HG02678 (cell line): ENCODE results near the gene CCDC51.
"Not testable (repeated sequence)": the region's sequence is repeated elsewhere in the genome, so short reads cannot be mapped to it uniquely, and the experiment has no call there.

Experiments
- ATAC-seq: cut with Tn5 transposase; IDR thresholded peaks from one replicate; pipeline ENCODE4 v1.9.1; 2021; ENCODE audit warnings: mild to moderate bottlenecking, moderate library complexity; ENCODE audit not compliant: unreplicated experiment

CCDC51 gene

DNA sequence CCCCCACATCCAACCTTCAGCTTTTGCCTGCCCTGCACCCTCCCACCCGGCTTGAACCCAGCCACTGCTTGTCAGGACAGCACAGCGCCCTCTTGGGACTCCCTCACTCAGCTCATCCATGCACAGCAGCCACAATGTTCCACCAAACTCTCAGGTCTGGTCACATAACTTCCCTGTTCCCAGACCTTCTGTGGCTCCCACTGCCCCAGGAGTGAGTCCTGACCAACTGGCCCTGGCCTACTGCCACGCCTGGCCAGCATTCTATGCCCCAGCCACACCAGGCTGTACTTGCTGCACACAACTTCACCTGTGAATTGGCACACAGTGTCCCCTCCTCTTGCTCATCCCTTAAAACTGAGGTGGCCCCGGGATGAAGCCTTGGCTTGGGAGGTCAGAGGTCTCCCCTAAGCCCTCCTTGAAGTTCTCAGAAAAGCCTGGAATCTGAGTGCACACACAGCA is 31.1 kb downstream of the CCDC51 start:
- no peak for ATAC-seq

DNA sequence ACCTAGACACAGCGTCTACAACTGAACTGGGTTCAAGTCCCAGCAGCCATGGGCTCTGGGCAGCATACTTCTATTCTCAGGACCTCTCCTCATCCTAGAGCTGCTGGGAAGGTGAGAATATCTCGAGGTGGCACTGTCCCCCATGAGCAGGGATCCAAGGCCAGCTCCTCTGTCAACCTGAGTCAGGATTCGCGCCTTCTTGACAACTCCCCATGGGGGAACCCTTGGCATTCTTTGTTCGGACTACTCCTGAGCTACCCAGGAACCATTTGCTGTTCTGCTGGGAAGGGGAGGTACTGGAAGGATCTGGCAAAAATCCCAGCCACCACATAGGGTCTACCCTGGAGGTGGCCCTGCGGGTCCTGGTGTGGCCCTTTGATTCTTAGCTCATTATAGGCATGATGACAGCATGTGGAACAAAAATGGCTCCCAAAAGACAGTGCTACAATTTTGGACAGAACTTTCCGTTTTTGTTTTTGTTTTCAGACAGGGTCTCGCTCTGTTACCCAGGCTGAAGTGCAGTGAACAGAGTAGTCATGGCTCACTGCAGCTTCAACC is 32.3 kb downstream of the CCDC51 start:
- no peak for ATAC-seq

DNA sequence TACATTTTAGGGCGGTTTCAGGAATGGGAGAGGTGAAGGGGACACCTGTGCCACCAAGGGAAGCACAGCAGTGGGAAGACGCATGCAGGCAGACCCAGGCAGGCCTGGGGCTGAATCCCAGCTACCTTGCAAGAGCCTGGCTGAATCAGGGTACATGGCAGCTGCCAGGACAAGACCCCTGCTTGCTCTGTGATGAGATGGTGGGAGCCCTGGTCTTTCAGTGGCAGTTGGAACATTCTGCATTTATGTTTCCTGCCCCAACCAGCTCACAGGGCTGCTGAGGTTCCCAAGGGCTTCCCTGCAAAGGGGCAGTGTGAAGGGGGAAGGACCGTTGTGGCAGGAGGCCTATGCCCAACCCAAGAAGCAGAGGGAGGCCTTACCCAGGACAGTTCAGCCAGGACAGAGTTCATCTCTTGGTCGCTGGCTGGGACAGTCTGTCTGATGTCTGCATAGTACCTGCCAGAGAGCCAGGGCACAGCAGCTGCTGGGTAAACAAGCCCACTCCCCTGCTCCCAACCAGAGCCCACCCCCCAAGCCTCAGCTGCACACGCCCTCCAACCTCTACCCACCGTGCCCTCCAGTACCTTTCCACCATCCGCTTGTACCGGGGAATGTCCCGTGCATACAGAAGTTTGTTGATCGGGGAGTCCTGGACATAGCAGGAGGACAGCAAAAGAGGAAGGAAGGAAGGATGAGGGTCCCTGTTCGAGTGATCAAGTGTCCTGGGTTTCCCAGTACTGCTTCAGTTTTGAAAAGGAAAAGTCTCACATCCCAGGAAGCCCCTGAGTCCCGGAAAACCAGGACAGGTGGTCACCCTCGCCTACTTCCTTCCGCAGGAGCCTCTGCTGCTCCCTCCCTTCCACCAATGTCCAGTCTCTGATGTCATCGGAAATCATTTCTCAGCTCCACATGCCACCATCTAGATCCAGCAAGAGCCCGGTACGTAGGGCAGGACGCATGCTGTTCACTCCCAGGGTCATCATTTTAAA is 33.2 kb downstream of the CCDC51 start:
- no peak for ATAC-seq

DNA sequence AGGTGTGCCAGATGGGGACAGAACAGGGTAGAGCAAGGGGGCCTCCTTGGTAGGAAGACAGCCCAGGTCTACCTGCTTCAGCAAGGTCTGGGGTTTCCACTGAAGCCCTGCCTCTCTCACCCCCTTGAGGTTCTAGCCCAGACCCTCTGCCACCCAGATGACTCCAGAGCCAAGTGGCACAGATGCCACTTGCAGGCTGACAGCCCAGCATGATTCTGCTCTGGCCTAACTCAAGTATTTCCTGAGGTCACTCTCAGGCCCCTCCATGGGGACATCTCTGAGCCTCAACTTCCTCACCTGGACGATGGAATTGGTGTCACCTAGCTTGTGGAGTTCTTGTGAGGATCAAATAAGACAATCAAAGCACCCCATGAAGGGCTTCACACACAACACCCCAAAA is 33.9 kb downstream of the CCDC51 start:
- no peak for ATAC-seq

DNA sequence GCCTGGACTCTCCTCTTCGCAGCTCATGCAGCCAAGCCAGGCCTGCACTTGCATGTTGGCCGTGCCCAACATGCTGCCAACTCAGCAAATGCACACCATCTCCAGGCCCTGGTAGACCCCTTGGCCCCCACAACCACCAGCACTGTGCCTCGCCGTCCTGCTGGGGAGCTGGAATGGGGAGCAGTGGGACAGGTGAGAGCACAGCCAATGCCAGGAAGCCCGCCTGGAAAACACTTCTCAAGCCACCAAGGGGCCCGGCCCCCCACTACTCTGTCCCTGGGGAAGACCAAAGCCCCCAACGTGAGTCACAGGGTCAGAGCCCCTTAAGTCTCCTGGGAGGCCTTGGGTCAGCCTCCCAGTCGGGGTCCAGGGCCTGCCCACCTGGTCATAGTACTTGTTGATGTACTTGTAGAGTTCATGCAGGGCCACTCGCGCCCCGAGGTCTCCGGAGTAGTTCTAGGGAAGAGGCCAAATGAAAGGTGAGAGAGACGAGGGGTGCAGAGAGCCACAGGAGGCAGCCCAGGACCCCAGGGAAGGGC is 34.5 kb downstream of the CCDC51 start:
- no peak for ATAC-seq

DNA sequence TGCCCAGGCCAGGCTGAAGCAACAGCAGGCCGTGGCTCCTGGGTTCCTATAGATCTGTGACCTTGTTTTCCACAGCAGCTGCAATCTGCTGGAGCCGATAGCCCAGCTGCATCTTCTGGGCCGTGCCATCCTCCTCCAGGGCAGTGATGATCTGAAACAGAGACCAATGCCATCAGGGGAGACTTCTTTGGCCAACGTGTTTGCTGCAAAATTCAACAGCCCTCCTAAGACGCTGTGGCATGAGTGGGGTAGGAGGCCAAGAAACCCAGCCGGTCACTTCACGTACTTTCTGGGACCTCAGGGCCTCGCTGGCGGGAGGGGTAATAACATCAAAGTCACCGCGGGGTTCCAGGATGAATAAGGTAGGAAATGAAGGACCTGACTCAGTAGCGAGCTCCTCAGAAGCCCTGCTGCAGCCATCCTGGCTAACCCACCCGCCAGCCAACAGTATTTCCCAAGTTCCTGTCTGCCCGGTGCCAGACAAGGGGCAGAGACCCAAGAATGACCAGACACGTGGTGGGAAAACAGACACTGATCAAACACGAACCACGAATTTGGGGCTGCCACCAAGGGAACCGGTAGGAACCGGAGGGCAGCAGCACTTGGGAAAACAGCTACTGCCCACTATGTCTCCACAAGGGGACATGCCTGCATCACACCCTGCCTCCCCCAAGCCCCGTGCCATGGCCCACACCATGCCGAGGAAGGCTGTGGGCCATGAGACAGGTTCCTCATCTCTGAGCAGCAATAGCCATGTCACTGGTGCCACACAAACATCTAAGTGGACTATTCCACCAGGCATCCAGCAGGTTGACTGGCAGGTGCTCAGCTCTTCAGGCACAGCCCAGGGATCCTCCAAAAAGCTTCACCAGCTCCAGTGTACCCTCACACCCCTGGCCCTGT is 35.2 kb downstream of the CCDC51 start:
- no peak for ATAC-seq

DNA sequence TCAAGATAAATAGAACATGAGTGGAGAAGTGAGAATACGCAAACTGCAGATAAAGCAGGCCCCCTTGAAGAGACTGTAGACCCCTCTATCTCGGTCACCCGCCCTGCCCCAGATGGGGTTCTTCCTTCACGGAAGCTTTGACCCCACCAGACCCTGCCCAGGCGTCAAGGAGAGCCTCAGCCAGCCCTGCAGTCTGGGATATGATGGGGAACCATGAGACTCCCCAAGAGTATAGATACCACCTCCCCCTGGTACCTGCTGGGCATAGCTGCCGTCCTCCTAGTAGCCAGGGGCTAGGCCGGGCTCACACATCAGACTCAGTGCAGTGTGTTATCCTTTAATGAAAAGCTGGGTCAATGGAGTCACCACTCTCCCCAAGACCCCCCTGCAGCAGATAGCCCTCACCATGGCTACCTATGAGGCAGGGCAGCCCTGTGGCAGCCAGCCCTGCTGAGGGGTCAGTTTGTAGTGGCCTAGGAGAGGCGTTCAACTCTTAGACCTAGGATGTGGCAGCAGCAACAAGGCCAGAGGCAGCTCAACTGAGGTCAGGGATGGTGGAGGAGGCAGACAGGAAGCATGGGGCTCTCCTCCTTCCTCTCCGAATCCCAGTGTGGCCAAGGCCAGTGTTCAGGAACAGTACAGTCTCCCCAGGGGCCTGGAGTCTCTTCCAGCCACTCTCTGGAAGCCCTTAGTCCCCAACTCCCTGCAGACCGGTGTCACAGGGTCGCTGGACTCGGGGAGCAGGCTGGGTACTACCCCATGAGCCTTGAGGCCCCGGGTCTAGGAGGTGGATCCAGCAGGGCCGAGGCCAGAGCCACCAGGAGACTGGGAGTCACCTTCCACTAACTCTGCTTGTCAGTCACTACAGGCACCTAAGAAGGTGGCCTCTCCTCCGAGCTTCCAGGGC is 36.1 kb downstream of the CCDC51 start:
- ATAC-seq, result no peak

DNA sequence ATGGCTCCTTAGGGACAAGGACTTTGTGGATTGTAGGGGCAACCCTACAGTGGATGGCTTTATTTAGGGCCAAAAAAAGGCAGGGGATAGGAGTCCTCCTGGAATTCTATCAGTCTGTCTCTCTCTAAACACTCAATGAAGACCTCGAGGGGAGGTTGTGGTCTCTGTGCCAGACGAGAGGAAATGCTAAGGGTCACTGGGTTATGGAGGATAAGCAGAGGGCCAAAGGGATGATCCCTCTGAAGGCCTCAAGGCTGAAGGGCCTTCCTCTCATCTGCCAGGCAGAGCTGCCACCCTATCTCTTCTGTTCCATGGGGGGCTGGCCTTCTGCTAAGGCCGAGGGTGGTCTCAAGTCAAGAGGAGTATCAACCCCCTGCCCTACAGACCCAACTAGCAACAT is 37.0 kb downstream of the CCDC51 start:
- ATAC-seq, result no peak

DNA sequence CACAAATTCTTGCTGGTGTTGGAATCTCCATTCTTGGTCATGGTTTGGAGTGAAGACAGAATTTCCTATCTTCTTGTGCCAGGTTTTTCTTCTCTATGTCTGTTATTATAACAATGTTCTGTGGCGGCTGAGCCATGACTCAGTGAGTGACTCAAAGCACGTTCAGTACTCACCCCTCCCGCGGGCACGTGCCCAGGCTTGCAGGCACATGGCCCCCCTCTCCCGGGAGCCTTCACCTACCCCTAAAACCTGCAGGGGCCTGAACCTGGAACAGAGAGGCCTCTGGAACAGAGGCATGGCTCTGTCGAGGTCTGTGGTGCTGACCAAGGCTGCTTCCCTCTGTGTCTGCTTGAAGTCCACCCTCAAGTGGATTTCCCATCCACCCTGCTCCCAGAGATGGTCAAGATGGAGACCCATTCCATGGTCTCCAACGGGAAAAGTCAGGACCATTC is 37.6 kb downstream of the CCDC51 start:
- no peak for ATAC-seq

DNA sequence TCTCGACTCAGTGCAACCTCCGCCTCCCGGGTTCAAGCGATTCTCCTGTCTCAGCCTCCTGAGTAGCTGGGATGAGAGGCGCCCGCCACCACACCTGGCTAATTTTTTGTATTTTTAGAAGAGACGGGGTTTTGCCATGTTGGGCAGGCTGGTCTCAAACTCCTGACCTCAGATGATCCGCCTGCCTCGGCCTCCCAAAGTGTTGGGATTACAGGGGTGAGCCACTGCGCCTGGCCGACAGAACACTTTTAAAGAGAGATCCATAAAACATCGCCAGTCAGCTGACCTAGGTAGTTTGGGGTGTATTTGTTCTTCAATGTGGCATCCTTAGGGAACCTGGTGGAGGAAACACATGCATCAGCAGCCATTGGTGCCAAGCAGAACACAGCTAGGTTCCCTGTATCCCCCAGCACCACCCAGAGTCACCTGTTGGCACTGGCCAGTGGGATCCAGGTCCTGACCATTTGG is 38.5 kb downstream of the CCDC51 start:
- ATAC-seq, result not testable (repeated sequence)

DNA sequence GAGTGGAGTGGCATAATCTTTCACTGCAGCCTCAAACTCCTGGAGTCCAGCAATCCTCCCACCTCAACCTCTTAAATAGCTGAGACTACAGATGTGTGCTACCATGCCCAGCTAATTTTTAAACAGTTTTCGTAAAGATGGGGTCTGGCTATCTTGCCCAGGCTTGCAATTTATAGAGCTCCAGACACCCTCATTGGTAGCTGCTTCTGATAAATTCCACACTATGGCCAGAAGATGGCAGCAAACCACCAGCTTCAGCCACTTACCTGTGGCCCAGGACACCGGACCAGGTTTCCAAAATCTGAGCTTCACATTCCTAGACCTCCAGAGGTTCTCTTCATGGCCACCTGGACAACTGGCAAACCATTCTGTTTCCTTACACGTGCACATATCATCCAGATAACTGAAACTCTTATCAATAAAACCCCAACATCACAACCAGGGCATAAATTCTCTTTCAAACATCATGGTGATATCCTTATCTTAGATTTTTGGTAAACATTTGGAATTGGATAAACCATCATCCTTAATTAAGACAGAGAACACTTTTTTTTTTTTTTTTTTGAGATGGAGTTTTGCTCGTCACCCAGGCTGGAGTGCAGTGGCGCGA is 39.0 kb downstream of the CCDC51 start:
- no peak for ATAC-seq

DNA sequence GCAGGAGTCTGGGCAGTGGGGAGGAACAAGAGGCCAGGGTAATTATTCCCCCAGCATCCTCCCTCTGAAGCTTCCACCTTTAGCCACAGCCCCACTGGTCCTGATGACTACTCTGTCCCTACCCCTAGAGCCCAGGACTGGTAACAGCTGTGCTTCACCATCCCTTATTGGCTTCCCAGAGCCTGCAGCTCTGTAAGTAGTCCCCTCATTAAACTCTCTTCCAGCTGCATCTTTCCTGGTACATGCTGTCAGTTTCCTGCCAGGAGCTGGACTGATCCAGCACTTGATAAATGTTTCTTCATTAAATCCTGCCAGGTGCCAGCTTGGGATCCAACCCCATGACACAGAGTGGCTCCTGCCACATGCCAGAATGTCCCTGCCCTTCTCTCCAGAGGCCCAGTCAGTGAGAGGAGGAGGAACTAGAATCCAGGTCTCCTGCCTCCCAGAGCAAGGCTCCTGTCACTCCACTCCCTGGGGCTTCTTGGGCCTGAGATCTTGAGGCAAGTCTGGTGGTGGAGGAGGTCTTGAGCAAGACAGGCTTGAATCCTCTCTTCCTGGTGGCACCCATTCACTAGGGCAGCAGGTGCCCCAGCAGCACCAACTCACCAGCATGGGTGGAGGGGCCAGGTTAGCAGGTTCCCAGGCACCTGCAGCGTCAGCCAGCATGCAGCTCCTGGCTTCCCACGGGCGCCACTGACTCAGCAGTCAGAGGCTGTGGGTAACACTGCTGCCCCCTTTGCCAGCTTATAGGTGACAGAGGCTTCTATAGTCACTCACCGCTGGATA is 40.3 kb downstream of the CCDC51 start:
- ATAC-seq, result no peak

DNA sequence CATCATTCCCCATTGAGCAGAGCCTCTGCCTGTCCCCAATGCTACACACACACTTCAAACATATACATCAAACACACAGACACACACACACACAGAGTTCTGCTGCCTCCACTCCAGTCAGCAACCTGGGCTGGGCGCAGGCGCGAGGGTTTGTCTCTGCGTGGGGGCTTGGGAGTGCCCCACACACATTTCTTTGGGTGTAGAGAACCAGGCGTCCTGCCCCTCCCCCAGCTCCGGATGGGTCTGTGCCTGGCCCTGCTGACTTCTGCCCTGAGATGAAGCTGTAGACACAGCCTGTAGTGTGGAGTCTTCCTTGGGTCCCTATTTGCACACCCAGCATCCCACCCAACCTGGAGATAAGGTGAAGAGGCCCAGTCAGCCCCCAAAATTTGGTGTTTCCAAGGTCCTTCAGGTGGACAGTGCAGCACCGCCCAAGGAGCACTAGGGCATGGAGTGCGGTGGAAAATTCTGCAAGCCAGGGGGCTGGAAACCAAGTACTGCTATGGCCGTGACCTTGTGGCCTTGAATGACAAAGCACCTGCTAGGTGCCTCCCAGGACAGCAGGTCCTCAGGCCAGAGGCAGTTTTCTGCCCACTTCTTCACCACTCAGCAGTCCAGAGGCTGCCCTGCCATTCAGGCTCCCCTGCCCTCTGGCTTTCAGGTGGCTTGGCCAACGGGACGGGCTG is 41.1 kb downstream of the CCDC51 start:
- ATAC-seq, result no peak

DNA sequence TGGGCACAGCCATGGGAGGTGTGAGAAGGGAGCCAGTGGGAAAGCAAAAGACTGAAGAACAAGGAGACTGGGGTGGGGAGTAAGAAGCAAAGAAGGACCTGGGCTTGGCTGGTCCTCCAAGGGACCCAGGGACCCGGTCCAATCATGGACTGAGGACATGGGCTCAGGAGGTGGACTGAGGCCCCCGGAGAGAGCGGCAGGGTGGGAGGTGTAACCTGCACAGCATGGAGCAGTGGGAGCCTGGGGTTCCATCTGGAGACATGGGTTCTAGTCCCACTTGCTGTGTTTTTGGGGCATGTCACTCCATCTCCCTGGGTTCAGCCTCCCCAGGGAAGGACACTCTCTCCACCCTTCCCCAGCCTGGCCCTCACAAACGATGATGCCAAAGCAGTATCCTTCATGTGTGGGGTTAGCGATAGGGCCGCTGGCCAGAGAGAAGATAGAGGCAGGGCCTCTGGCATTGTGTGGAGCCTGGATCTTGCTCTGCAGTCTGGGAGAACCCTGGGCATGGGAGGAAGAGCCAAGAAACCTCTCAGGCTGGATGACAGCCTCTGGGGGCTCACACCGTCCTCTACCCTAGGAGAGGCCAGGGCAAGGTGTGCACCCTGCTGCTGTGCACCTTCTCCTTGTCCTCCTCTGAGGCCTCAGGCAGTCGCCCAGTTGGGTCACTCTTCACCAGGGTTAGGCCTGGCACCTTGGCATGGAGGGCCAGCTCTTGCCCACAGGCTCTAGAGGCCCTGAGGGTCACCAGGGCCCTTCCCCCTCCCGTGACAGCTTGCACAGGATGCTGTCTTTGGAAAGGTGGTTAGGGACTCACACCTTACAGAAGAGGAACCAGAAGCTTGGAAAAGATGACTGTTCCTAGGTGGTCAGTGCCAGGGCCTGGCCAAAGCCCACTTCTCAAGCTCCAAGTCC is 41.9 kb downstream of the CCDC51 start:
- no peak for ATAC-seq

DNA sequence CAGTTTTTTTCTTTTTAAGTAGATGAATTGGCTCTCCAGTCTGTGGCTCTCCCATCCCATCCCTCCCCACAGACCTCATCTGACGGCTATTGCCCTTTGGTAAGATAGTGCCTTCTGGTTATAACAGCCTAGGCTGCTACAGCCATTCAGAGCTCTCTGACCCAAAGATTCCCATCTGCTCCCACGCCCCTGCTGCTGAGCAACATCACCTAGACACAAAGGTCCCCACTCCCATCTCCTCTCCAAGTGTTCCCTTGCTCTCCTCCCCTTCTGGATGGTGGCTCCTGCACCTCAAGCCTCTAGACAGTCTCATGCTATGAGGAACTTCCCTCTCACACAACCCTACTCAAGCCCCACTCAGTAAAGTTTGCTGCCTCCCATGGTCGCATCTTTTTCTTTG is 44.2 kb downstream of the CCDC51 start:
- no peak for ATAC-seq

DNA sequence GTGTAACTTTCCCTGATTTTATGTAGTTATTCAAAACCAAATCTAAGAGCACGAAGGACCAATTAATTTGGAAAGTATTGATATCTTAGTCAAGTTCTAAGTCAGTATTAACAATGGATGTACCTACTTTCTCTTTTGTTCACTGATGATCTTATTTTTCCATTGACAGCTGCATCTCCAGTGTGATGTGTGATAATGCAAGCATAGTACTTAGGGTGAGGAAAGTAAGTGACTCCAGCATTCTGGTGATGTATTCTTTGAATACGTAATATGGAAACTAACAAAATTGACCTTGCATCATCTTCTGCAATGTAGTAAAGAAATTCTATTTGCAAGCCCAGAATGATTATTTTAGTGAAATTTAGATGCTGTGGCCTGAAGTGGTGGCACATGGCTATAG is 45.5 kb downstream of the CCDC51 start:
- no peak for ATAC-seq

DNA sequence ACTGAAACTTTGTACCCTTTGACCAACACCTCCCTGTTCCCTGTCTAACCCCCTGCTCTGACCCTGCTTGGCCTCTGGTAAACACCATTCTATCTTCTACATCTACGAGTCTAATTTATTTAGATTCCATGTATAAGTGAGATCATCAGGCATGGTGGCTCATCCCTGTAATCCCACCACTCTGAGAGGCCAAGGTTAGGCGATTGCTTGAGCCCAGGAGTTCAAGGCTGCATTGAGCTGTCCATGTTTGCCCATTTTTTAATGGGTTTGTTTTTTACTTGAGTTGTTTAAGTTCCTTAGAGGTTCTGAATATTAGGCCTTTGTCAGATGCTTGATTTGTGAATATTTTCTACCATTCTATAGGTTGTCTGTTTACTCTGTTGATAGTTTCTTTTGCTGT is 51.0 kb downstream of the CCDC51 start:
- no peak for ATAC-seq
